Stimulated activated CD4-positive, alpha-beta T cell treated with anti-CD3 and anti-CD28 coated beads, Interleukin-12 subunit alpha, Interleukin-12 subunit beta, amount 100 ng/mL, for 4 hours (primary cell): ENCODE data around the gene LNPK.
"Not testable (repeated sequence)": the region's sequence is repeated elsewhere in the genome, so short reads cannot be mapped to it uniquely, and the experiment has no call there.

ENCODE experiments used
- DNase-seq: peaks from one replicate; pipeline ENCODE4 v3.0.0-alpha.2; 2020

LNPK gene

GRCh38 chr2:175965773-175966172 is 36.3 kb downstream of the LNPK start:
- no peak for DNase-seq

- DNase-seq, result no peak
Measured at GRCh38 chr2:175964195-175964594, 37.9 kb downstream of the LNPK start.

- not testable (repeated sequence) for DNase-seq
Measured at GRCh38 chr2:175963171-175963570, 38.9 kb downstream of the LNPK start.

- no peak for DNase-seq
Measured at GRCh38 chr2:175957845-175958244, 44.2 kb downstream of the LNPK start.

- no peak for DNase-seq
Measured at GRCh38 chr2:175955136-175955535, 46.9 kb downstream of the LNPK start.

GRCh38 chr2:175950512-175950911 is 51.6 kb downstream of the LNPK start:
- DNase-seq, result no peak

GRCh38 chr2:175948191-175948590 is 53.9 kb downstream of the LNPK start:
- DNase-seq, result no peak

- DNase-seq, result no peak
Measured at GRCh38 chr2:175947073-175947472, 55.0 kb downstream of the LNPK start.

GRCh38 chr2:175941699-175942098 is 60.4 kb downstream of the LNPK start:
- DNase-seq, result no peak

GRCh38 chr2:175937216-175937615 is 64.9 kb downstream of the LNPK start:
- DNase-seq, result no peak

- no peak for DNase-seq
Measured at GRCh38 chr2:175935289-175936181, 66.5 kb downstream of the LNPK start.

GRCh38 chr2:175932675-175933074 is 69.4 kb downstream of the LNPK start:
- DNase-seq, result no peak

GRCh38 chr2:175931805-175932204 is 70.3 kb downstream of the LNPK start:
- DNase-seq, result no peak

GRCh38 chr2:175930504-175930903 is 71.6 kb downstream of the LNPK start:
- no peak for DNase-seq

- no peak for DNase-seq
Measured at GRCh38 chr2:175929850-175930249, 72.2 kb downstream of the LNPK start.

GRCh38 chr2:175926272-175926671 is 75.8 kb downstream of the LNPK start:
- DNase-seq, result no peak

- no peak for DNase-seq
Measured at GRCh38 chr2:175922160-175922559, 79.9 kb downstream of the LNPK start.

GRCh38 chr2:175918935-175919334 is 83.1 kb downstream of the LNPK start:
- no peak for DNase-seq

- DNase-seq, result no peak
Measured at GRCh38 chr2:175914846-175915245, 87.2 kb downstream of the LNPK start.

- DNase-seq, result not testable (repeated sequence)
Measured at GRCh38 chr2:175913849-175914743, 88.0 kb downstream of the LNPK start.

GRCh38 chr2:175913267-175913666 is 88.8 kb downstream of the LNPK start:
- DNase-seq, result not testable (repeated sequence)

GRCh38 chr2:175904035-175904434 is 98.0 kb downstream of the LNPK start:
- DNase-seq, result no peak

- DNase-seq, result no peak
Measured at GRCh38 chr2:175903384-175903936, 98.6 kb downstream of the LNPK start.
